ENCODE results near the gene ZNF805. TPM values are rescaled to one million over a fixed set of nuclear protein-coding genes. Genes with fewer than 3 reads are reported as not detected.

Gene ZNF805
- total RNA-seq, 1 experiment from 2014 or later = 9.2 TPM

- Histone ChIP-seq H3K4me3 (replicated peaks in 1 of 2; ENCODE audit: low read depth in 1 of 2, low read length in 2 of 2) (no peak overlapping the region), H3K4me1 (ENCODE audit: control insufficient read depth in 1 of 2, insufficient read depth in 2 of 2, low read length in 2 of 2) (peaks cover 2 to 12% of the 10 kb centered on the region in 2 experiments; a peak in 2 of 4 replicates), H3K4me2 (ENCODE audit: low read length) (no peak overlapping the region), H3K36me3 (ENCODE audit: control insufficient read depth in 1 of 2, insufficient read depth in 2 of 2, low read length in 2 of 2) (no peaks in the 10 kb centered on the region), H3K27me3 (ENCODE audit: insufficient read depth, low read length) (no peaks in the 10 kb centered on the region), H3K9me3 (ENCODE audit: control insufficient read depth in 1 of 2, insufficient read depth in 1 of 2, low read depth in 1 of 2, low read length in 2 of 2) (no peaks in the 10 kb centered on the region), H3K27ac (ENCODE audit: low read depth, low read length) (no peak overlapping the region), H4K20me1 (ENCODE audit: insufficient read depth) (no peaks in the 10 kb centered on the region), H3K9ac (ENCODE audit: low read length) (no peak overlapping the region), H2AFZ (ENCODE audit: low read depth, low read length, poor library complexity, severe bottlenecking) (no peak overlapping the region), H3K79me2 (ENCODE audit: insufficient read depth, low read length) (peaks cover 20% of the 10 kb centered on the region), H3K9me2 (ENCODE audit: insufficient read depth) (no peaks in the 10 kb centered on the region)
- DNase-seq (ENCODE audit: low read depth, low spot score) (no peak), ATAC-seq (no peak)
- intact Hi-C loops (cut with micrococcal nuclease) = loop anchor here (5.0 kb wide), 1 partner anchor 174 kb away; no protein-coding TSS in a partner anchor
- BruUV-seq (replicated peaks) = no TSS peak
- no peak for TF ChIP-seq POLR2AphosphoS5 (IDR thresholded peaks at IDR 0.05; ENCODE audit: low read depth, low read length)
- no peak for TF ChIP-seq FOSL1 (IDR thresholded peaks at IDR 0.05; ENCODE audit: low read depth)
- TF ChIP-seq YY1 (IDR thresholded peaks at IDR 0.05; ENCODE audit: extremely low read depth, insufficient replicate concordance, low read depth, low read length) = no peak
- TF ChIP-seq CBX3 (IDR thresholded peaks at IDR 0.05; ENCODE audit: low read depth) = no peak
- TF ChIP-seq JUND (IDR thresholded peaks at IDR 0.05) = no peak
- no peak for TF ChIP-seq CTCF (IDR thresholded peaks at IDR 0.05 in 2 of 3, conservative IDR thresholded peaks at IDR 0.05 in 1 of 3; ENCODE audit: borderline replicate concordance in 1 of 3, insufficient read depth in 1 of 3, low read depth in 2 of 3, low read length in 2 of 3)
- TF ChIP-seq ZBTB33 (IDR thresholded peaks at IDR 0.05; ENCODE audit: extremely low read depth, insufficient replicate concordance, low read length) = no peak
- TF ChIP-seq MAX (IDR thresholded peaks at IDR 0.05) = no peak
- no peak for TF ChIP-seq POLR2A (IDR thresholded peaks at IDR 0.05; ENCODE audit: borderline replicate concordance, extremely low read depth, insufficient read depth, insufficient read length)
- no peak for TF ChIP-seq EGR1 (IDR thresholded peaks at IDR 0.05; ENCODE audit: low read depth)
- no peak for TF ChIP-seq SIN3A (IDR thresholded peaks at IDR 0.05; ENCODE audit: low read depth)
- TF ChIP-seq ZNF274 (IDR thresholded peaks at IDR 0.05; ENCODE audit: low read depth, low read length) = no peak
- TF ChIP-seq CEBPB (IDR thresholded peaks at IDR 0.05; ENCODE audit: low read depth) = no peak
- no peak for TF ChIP-seq RAD21 (IDR thresholded peaks at IDR 0.05; ENCODE audit: low read depth)
- no peak for TF ChIP-seq SRF (IDR thresholded peaks at IDR 0.05; ENCODE audit: low read depth)
- TF ChIP-seq REST (IDR thresholded peaks at IDR 0.05; ENCODE audit: low read depth) = no peak
- POLR2A ChIA-PET = interaction anchor here (1.3 kb wide), 1 partner anchor 15 kb away, joined by 4 read pairs; no protein-coding TSS in a partner anchor
- CTCF ChIA-PET = no interaction called here
- RAD21 ChIA-PET (ENCODE audit: low non-redundant PET in 1 of 2, low total read pairs in 2 of 2, uncharacterized antibody in 2 of 2, unreplicated experiment in 2 of 2) = no interaction called here
Observed at GRCh38 chr19:57276430-57276829, 36.0 kb downstream of the ZNF805 start.

Data from HCT116 (cell line).